ENCODE measurements around the gene TOX3.

DNA sequence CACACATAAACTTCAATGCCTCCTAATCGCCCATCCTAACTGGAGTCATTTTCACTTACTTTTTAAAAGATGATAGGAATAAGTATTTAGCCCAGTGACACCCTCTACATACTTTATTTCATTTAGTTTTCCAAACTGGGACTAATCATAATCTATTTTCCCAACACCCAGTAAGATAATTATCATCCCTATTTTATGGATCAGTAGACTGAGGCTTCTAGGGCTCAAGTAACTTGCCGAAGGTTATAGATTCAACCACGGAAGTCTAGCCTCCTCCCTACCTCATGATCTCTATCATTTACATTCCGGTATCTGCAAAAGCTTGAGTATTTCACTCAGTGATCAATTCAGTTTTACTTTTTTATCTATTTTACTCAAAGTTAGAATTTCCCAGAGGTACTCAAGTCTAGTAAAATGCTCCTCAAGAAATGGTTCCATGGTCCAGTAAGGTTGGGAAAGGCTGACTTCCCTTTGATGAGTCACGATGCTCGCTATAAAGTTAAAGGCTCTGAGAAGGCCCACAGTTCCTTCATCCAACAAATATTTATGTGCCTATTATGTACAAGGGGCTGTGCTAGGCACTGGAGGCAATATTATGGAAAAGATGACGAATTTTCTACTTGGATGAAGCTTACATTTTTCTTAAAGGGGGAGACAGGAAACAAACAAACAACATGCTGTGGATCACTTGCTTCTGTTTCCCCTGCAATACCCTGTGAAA, 75.1 kb downstream of the TOX3 start:
- TF ChIP-seq ZNF281 (CRISPR knock-in tag; IDR thresholded peaks at IDR 0.05), result no peak
- TF ChIP-seq MAX (CRISPR knock-in tag; IDR thresholded peaks at IDR 0.05), result no peak
- TF ChIP-seq, protein P1, sequence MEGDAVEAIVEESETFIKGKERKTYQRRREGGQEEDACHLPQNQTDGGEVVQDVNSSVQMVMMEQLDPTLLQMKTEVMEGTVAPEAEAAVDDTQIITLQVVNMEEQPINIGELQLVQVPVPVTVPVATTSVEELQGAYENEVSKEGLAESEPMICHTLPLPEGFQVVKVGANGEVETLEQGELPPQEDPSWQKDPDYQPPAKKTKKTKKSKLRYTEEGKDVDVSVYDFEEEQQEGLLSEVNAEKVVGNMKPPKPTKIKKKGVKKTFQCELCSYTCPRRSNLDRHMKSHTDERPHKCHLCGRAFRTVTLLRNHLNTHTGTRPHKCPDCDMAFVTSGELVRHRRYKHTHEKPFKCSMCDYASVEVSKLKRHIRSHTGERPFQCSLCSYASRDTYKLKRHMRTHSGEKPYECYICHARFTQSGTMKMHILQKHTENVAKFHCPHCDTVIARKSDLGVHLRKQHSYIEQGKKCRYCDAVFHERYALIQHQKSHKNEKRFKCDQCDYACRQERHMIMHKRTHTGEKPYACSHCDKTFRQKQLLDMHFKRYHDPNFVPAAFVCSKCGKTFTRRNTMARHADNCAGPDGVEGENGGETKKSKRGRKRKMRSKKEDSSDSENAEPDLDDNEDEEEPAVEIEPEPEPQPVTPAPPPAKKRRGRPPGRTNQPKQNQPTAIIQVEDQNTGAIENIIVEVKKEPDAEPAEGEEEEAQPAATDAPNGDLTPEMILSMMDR (IDR thresholded peaks at IDR 0.05), result no peak

Data from WTC11 (cell line).